IMR-90 (cell line): Measurements from ENCODE around the gene MRPS22. TPM values are rescaled to one million over a fixed set of nuclear protein-coding genes. Genes with fewer than 3 reads are reported as not detected.

Source experiments
- ATAC-seq: fragments of 200-7000 bp; cut with Tn5 transposase; 2 replicates; pipeline ENCODE4 v1.9.1; 2020; ENCODE audit warnings: low read depth, mild to moderate bottlenecking, moderate library complexity
- BruUV-seq: library from RNA; stranded (reverse); fragments of 400-500 nt; replicated peaks from 2 replicates; lab custom pipeline; 2021; lab: Mats Ljungman, UMichigan
- CTCF ChIA-PET: fragments of 300-600 bp; formaldehyde crosslinking; extraction: SDS; loops from one replicate; lab custom pipeline; 2021; ENCODE audit warnings: antibody characterized with exemption; lab: Yijun Ruan, JAX
- POLR2A ChIA-PET: fragments of 300-600 bp; sonication (Branson Sonifier 250); formaldehyde crosslinking; loops from one replicate; lab custom pipeline; 2022; ENCODE audit warnings: antibody characterized with exemption; ENCODE audit not compliant: unreplicated experiment; lab: Charles Lee
- DNase-seq: peaks from one replicate; pipeline ENCODE4 v3.0.0; 2013
- H2AFZ ChIP-seq: replicated peaks from 2 replicates; pipeline ENCODE3; 2013; ENCODE audit warnings: low read length, mild to moderate bottlenecking; ENCODE audit not compliant: poor library complexity
- H2AK5ac ChIP-seq: 2 replicates; pipeline ENCODE4 v1.6.1; 2013; ENCODE audit warnings: low read depth, low read length, inconsistent platforms
- H2AK9ac ChIP-seq: replicated peaks from 2 replicates; pipeline ENCODE3; 2013; ENCODE audit warnings: mild to moderate bottlenecking, low read depth, low read length, moderate library complexity; ENCODE audit not compliant: poor library complexity
- H2BK120ac ChIP-seq: 2 replicates; pipeline ENCODE4 v1.6.1; 2013; ENCODE audit warnings: low read depth, low read length, inconsistent platforms
- H2BK15ac ChIP-seq: 3 replicates; pipeline ENCODE4 v1.6.1; 2013; ENCODE audit warnings: low read depth, low read length, inconsistent platforms
- H2BK20ac ChIP-seq: 2 replicates; pipeline ENCODE4 v1.6.1; 2013; ENCODE audit warnings: low read depth, mild to moderate bottlenecking, inconsistent platforms, low read length, moderate library complexity
- H2BK5ac ChIP-seq: 2 replicates; pipeline ENCODE4 v1.6.1; 2013; ENCODE audit warnings: mild to moderate bottlenecking, low read depth, low read length, inconsistent platforms; ENCODE audit not compliant: poor library complexity, severe bottlenecking
- H3K14ac ChIP-seq: replicated peaks from 2 replicates; pipeline ENCODE4 v1.6.1; 2013; ENCODE audit warnings: low read depth, low read length, inconsistent platforms
- H3K18ac ChIP-seq: 2 replicates; pipeline ENCODE4 v1.6.1; 2013; ENCODE audit warnings: low read depth, low read length, control low read depth
- H3K23ac ChIP-seq: 2 replicates; pipeline ENCODE4 v1.6.1; 2013; ENCODE audit warnings: low read depth, low read length, inconsistent platforms
- H3K27ac ChIP-seq: 2 replicates; pipeline ENCODE4 v1.5.1; 2013; ENCODE audit warnings: mild to moderate bottlenecking, control low read depth, low read length; ENCODE audit not compliant: insufficient read depth
- H3K27me3 ChIP-seq: 2 replicates; pipeline ENCODE4 v1.6.1; 2013; ENCODE audit warnings: low read length; ENCODE audit not compliant: control insufficient read depth, insufficient read depth
- H3K36me3 ChIP-seq: 2 replicates; pipeline ENCODE4 v1.6.1; 2013; ENCODE audit warnings: low read length, mixed read lengths; ENCODE audit not compliant: control insufficient read depth, insufficient read depth
- H3K4ac ChIP-seq: 2 replicates; pipeline ENCODE4 v1.6.1; 2013; ENCODE audit warnings: low read depth, low read length, inconsistent platforms
- H3K4me1 ChIP-seq: 2 replicates; pipeline ENCODE4 v1.6.1; 2013; ENCODE audit warnings: low read length, mixed read lengths; ENCODE audit not compliant: control insufficient read depth, insufficient read depth
- H3K4me2 ChIP-seq: 2 replicates; pipeline ENCODE4 v1.6.1; 2013; ENCODE audit warnings: low read depth, mild to moderate bottlenecking, control low read depth, low read length, moderate library complexity
- H3K4me3 ChIP-seq: 2 replicates; pipeline ENCODE4 v1.5.1; 2013; ENCODE audit warnings: low read depth, mild to moderate bottlenecking, control low read depth, low read length, moderate library complexity; ENCODE audit not compliant: insufficient read depth
- H3K56ac ChIP-seq: 2 replicates; pipeline ENCODE4 v1.6.1; 2013; ENCODE audit warnings: low read length, inconsistent platforms; ENCODE audit not compliant: insufficient read depth; ENCODE audit errors: extremely low read depth
- H3K79me1 ChIP-seq, 2 experiments: 2 replicates each; pipeline ENCODE4 v1.6.1; 2013; ENCODE audit warnings: low read length in 2 of 2, inconsistent platforms in 1 of 2, low read depth in 1 of 2
- H3K9ac ChIP-seq: 2 replicates; pipeline ENCODE4 v1.6.1; 2013; ENCODE audit warnings: low read depth, low read length, control low read depth
- H3K9me1 ChIP-seq: 2 replicates; pipeline ENCODE4 v1.6.1; 2013; ENCODE audit warnings: low read length, inconsistent platforms; ENCODE audit not compliant: insufficient read depth
- H3K9me3 ChIP-seq: 2 replicates; pipeline ENCODE4 v1.6.1; 2013; ENCODE audit warnings: low read length; ENCODE audit not compliant: control insufficient read depth, insufficient read depth
- H4K20me1 ChIP-seq: 2 replicates; pipeline ENCODE4 v1.6.1; 2013; ENCODE audit warnings: low read length, inconsistent platforms; ENCODE audit not compliant: insufficient read depth
- H4K5ac ChIP-seq: 2 replicates; pipeline ENCODE4 v1.6.1; 2013; ENCODE audit warnings: mild to moderate bottlenecking, low read depth, low read length, control low read depth
- H4K8ac ChIP-seq, 2 experiments: 2 replicates each; pipeline ENCODE4 v1.6.1; 2013; ENCODE audit warnings: low read depth in 2 of 2, low read length in 2 of 2, control low read depth in 1 of 2, inconsistent platforms in 1 of 2
- H4K91ac ChIP-seq: 2 replicates; pipeline ENCODE4 v1.6.1; 2013; ENCODE audit warnings: low read depth, low read length, inconsistent platforms; ENCODE audit not compliant: insufficient read depth
- BHLHE40 ChIP-seq: fragments of 150-350 bp; IDR thresholded peaks from 2 replicates; pipeline ENCODE4 v1.6.1; 2016; ENCODE audit warnings: mild to moderate bottlenecking, low read depth, low read length
- CEBPB ChIP-seq: IDR thresholded peaks from 2 replicates; pipeline ENCODE4 v1.6.1; 2012; ENCODE audit warnings: low read depth, low read length, improper control_type of control experiment
- CHD1 ChIP-seq: IDR thresholded peaks from 2 replicates; pipeline ENCODE4 v1.6.1; 2012; ENCODE audit warnings: low read depth, low read length, improper control_type of control experiment
- FOS ChIP-seq: fragments of 150-350 bp; IDR thresholded peaks from 2 replicates; pipeline ENCODE4 v1.6.1; 2016; ENCODE audit warnings: low read depth, low read length
- MAFK ChIP-seq: IDR thresholded peaks from 2 replicates; pipeline ENCODE4 v1.6.1; 2012; ENCODE audit warnings: low read depth, low read length, improper control_type of control experiment
- MAZ ChIP-seq: IDR thresholded peaks from 2 replicates; pipeline ENCODE4 v1.6.1; 2012; ENCODE audit warnings: low read depth, mild to moderate bottlenecking, low read length, improper control_type of control experiment, moderate library complexity, borderline replicate concordance
- MXI1 ChIP-seq: IDR thresholded peaks from 2 replicates; pipeline ENCODE4 v1.6.1; 2012; ENCODE audit warnings: low read depth, mild to moderate bottlenecking, low read length, moderate library complexity, borderline replicate concordance
- NFE2L2 ChIP-seq: fragments of 150-350 bp; IDR thresholded peaks from 2 replicates; pipeline ENCODE4 v1.6.1; 2016; ENCODE audit warnings: low read depth, mild to moderate bottlenecking, low read length
- POLR2A ChIP-seq: IDR thresholded peaks from 2 replicates; pipeline ENCODE4 v1.6.1; 2012; ENCODE audit warnings: mild to moderate bottlenecking, low read depth, low read length
- RAD21 ChIP-seq: IDR thresholded peaks from 2 replicates; pipeline ENCODE4 v1.6.1; 2012; ENCODE audit warnings: low read length, improper control_type of control experiment
- RCOR1 ChIP-seq: IDR thresholded peaks from 2 replicates; pipeline ENCODE4 v1.6.1; 2012; ENCODE audit warnings: mild to moderate bottlenecking, low read length, improper control_type of control experiment; ENCODE audit not compliant: insufficient replicate concordance
- RFX5 ChIP-seq: IDR thresholded peaks from 2 replicates; pipeline ENCODE4 v1.8.0; 2012; ENCODE audit warnings: low read depth, mild to moderate bottlenecking, low read length, moderate library complexity
- SMC3 ChIP-seq: fragments of 150-350 bp; IDR thresholded peaks from 2 replicates; pipeline ENCODE4 v1.6.1; 2016; ENCODE audit warnings: low read depth, mild to moderate bottlenecking, antibody characterized with exemption, low read length, moderate library complexity
- WGBS, 2 experiments: methylation state at CpG; one replicate each; pipeline versions ENCODE4 v1.1.5 to v1.1.7; 2013; ENCODE audit warnings: missing lambda C conversion rate in 2 of 2; ENCODE audit not compliant: insufficient read length in 1 of 2; ENCODE audit errors: extremely low coverage in 2 of 2; 5-methylcytosine and 5-hydroxymethylcytosine counted together
- dilution Hi-C: fragments of 300-500 bp; cut with HindIII; formaldehyde crosslinking; loops from one replicate; pipeline ENCODE4 v1.14.3; 2018; ENCODE audit warnings: low sequenced_read_pairs; ENCODE audit not compliant: unreplicated experiment
- in situ Hi-C: fragments of 300-500 bp; cut with MboI; formaldehyde crosslinking; loops from 3 replicates; pipeline ENCODE4 v1.14.3; 2019; ENCODE audit warnings: low sequenced_read_pairs, inconsistent platforms, mixed read lengths
- intact Hi-C: fragments of 100-400 bp; cut with micrococcal nuclease; formaldehyde crosslinking; loops from 2 replicates; pipeline ENCODE4 v1.10.0; 2022
- polyA plus RNA-seq, 3 experiments: library from polyadenylated mRNA; depleted of rRNA; stranded (reverse); fragments of >200 nt; gene quantifications; 2 replicates each; pipeline ENCODE4 v1.2.3, GENCODE V29; 2012; ENCODE audit warnings: low replicate concordance in 1 of 3
- total RNA-seq: library from RNA; depleted of rRNA; stranded (reverse); fragments of >200 nt; gene quantifications from 2 replicates; pipeline ENCODE4 v1.2.3, GENCODE V29; 2012
- TF ChIP-seq, protein P1 (sequence below): fragments of 150-350 bp; IDR thresholded peaks from 2 replicates; pipeline ENCODE4 v1.6.1; 2017; ENCODE audit warnings: mild to moderate bottlenecking, antibody characterized with exemption, low read length, low read depth
- TF ChIP-seq, protein P2 (sequence below): fragments of 150-350 bp; IDR thresholded peaks from 2 replicates; pipeline ENCODE4 v1.6.1; 2016; ENCODE audit warnings: low read depth, mild to moderate bottlenecking, low read length, moderate library complexity, borderline replicate concordance
- TF ChIP-seq, protein P3 (sequence below): conservative IDR thresholded peaks from 2 replicates; pipeline ENCODE4 v1.5.1; 2012; ENCODE audit warnings: mild to moderate bottlenecking, low read depth, low read length, improper control_type of control experiment

The MRPS22 gene
- total and polyA plus RNA-seq, 2 of the 4 experiments (the other 2 are of a cell fraction), result 54.5 to 72.4 TPM

DNA sequence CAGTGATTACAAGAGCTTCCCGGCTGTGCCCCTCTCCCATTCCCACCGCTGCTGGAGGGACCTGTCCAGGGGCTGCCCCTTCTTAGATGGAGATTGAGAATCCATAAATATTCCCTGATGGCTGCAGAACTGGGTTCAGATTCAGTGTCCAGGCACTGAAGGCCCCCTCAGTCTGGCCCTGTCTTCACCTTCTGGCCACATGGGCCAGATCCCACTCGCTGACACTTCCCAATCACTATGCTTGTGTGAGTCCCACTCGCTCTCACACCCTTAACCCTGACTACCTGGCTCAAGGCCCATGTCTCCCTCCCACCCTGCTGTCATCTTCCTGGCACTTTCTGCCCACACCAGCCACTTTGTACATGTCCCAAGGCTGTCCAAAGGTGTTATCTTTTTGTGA, 15.5 kb upstream of the MRPS22 start:
- DNase-seq (no peak), ATAC-seq (no peak)
- in situ Hi-C loops (loop anchor here (25.0 kb wide), 2 partner anchors 641 to 741 kb away; partner anchors contain the start of gene CEP70), intact Hi-C loops (loop anchor here (2.0 to 10.0 kb wide), 4 partner anchors 84 to 736 kb away; partner anchors contain the start of gene CEP70), dilution Hi-C loops (no loop called here)
- Histone ChIP-seq H4K91ac (no peak overlapping the region; the same call in 1 of the 2 replicates), H2BK120ac (peak overlapping the region; percentile 66), H4K8ac (no peak overlapping the region), H2AK9ac (no peak overlapping the region), H3K27me3 (peaks cover 18% of the 10 kb centered on the region), H3K14ac (no peak overlapping the region), H3K79me1 (no peaks in the 10 kb centered on the region), H4K5ac (no peak overlapping the region), H2BK5ac (no peak overlapping the region), H3K56ac (no peak overlapping the region), H4K20me1 (no peaks in the 10 kb centered on the region), H3K9me3 (no peaks in the 10 kb centered on the region), H3K4ac (peak overlapping the region; percentile 83), H3K9ac (no peak overlapping the region), H3K4me1 (peaks cover 2% of the 10 kb centered on the region; the same call in 1 of the 2 replicates), H3K4me2 (no peak overlapping the region), H3K36me3 (no peaks in the 10 kb centered on the region), H2AFZ (no peak overlapping the region), H2AK5ac (peak overlapping the region; percentile 70; the same call in 1 of the 2 replicates), H3K27ac (no peak overlapping the region), H2BK15ac (no peak overlapping the region), H3K18ac (no peak overlapping the region), H3K9me1 (no peaks in the 10 kb centered on the region), H3K4me3 (no peak overlapping the region), H3K23ac (no peak overlapping the region), H2BK20ac (peak overlapping the region; percentile 66; the same call in 1 of the 2 replicates)
- ChIA-PET CTCF (interaction anchor here (1.0 to 3.4 kb wide), 7 partner anchors 9 to 347 kb away, joined by 3 to 45 read pairs (median 5); no protein-coding TSS in a partner anchor), POLR2A (no interaction called here)
- 80% methylated on average over 1 of the region's 4 CpGs; no CpG with 5 or more reads in 1 of the 2 experiments for WGBS, 2 experiments
- BruUV-seq, result no TSS peak
- TF ChIP-seq RAD21 (no peak), POLR2A (no peak), RFX5 (no peak), MAFK (no peak), CEBPB (no peak), CHD1 (no peak), FOS (no peak), MAZ (no peak), NFE2L2 (no peak), SMC3 (no peak), BHLHE40 (no peak), RCOR1 (no peak), MXI1 (no peak)
- TF ChIP-seq, protein P1, sequence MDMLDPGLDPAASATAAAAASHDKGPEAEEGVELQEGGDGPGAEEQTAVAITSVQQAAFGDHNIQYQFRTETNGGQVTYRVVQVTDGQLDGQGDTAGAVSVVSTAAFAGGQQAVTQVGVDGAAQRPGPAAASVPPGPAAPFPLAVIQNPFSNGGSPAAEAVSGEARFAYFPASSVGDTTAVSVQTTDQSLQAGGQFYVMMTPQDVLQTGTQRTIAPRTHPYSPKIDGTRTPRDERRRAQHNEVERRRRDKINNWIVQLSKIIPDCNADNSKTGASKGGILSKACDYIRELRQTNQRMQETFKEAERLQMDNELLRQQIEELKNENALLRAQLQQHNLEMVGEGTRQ, result no peak
- TF ChIP-seq, protein P2, sequence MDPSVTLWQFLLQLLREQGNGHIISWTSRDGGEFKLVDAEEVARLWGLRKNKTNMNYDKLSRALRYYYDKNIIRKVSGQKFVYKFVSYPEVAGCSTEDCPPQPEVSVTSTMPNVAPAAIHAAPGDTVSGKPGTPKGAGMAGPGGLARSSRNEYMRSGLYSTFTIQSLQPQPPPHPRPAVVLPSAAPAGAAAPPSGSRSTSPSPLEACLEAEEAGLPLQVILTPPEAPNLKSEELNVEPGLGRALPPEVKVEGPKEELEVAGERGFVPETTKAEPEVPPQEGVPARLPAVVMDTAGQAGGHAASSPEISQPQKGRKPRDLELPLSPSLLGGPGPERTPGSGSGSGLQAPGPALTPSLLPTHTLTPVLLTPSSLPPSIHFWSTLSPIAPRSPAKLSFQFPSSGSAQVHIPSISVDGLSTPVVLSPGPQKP, result no peak
- TF ChIP-seq, protein P3, sequence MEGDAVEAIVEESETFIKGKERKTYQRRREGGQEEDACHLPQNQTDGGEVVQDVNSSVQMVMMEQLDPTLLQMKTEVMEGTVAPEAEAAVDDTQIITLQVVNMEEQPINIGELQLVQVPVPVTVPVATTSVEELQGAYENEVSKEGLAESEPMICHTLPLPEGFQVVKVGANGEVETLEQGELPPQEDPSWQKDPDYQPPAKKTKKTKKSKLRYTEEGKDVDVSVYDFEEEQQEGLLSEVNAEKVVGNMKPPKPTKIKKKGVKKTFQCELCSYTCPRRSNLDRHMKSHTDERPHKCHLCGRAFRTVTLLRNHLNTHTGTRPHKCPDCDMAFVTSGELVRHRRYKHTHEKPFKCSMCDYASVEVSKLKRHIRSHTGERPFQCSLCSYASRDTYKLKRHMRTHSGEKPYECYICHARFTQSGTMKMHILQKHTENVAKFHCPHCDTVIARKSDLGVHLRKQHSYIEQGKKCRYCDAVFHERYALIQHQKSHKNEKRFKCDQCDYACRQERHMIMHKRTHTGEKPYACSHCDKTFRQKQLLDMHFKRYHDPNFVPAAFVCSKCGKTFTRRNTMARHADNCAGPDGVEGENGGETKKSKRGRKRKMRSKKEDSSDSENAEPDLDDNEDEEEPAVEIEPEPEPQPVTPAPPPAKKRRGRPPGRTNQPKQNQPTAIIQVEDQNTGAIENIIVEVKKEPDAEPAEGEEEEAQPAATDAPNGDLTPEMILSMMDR, result no peak
